KOPT-K1 (cell line): ENCODE measurements around the gene CYP4A22.

Experiments
- H3K27ac ChIP-seq: fragments of 200-600 bp; sonication (generic); 2 replicates; pipeline ENCODE4 v1.5.1; 2016; ENCODE audit warnings: antibody characterized with exemption, mild to moderate bottlenecking, low read depth, low read length; ENCODE audit not compliant: poor library complexity, severe bottlenecking
- H3K36me3 ChIP-seq: fragments of 200-600 bp; sonication (generic); 2 replicates; pipeline ENCODE4 v1.5.1; 2017; ENCODE audit warnings: antibody characterized with exemption, mild to moderate bottlenecking, low read length, moderate library complexity; ENCODE audit not compliant: insufficient read depth
- H3K9me3 ChIP-seq: fragments of 200-600 bp; sonication (generic); 2 replicates; pipeline ENCODE4 v1.5.1; 2017; ENCODE audit warnings: antibody characterized with exemption, low read length, mild to moderate bottlenecking; ENCODE audit not compliant: insufficient read depth, poor library complexity, severe bottlenecking

CYP4A22 gene

DNA sequence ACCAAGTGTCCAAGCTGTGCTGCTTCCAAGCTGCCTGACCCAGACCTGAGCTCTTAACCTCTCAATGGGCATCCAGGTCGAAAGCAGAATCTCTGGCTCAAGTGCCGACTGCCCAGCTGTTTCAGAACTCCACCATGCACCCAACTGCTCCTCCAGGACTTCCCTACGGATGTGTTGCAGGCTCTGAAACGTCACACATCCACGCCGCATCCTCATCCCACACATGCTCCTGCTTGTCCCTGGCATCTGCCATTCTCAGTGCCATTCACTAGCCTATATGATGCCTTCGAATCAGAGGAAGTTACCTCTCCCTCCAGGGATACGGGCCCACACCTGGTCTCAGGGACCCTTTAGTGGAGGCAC, 41.4 kb downstream of the CYP4A22 start:
- no peaks in the 10 kb centered on the region for H3K36me3 ChIP-seq
- no peak overlapping the region for H3K27ac ChIP-seq
- H3K9me3 ChIP-seq = no peaks in the 10 kb centered on the region

GRCh38 chr1:47179017-47179987, 42.1 kb downstream of the CYP4A22 start:
- no peaks in the 10 kb centered on the region for H3K9me3 ChIP-seq
- H3K36me3 ChIP-seq = no peaks in the 10 kb centered on the region
- peak overlapping the region; percentile 7 for H3K27ac ChIP-seq

GRCh38 chr1:47179988-47180563, 42.8 kb downstream of the CYP4A22 start:
- Histone ChIP-seq H3K36me3 (no peaks in the 10 kb centered on the region), H3K27ac (no peak overlapping the region), H3K9me3 (no peaks in the 10 kb centered on the region)

- H3K9me3 ChIP-seq = no peaks in the 10 kb centered on the region
- no peak overlapping the region for H3K27ac ChIP-seq
- H3K36me3 ChIP-seq = no peaks in the 10 kb centered on the region
Measured at GRCh38 chr1:47180603-47181094, 43.4 kb downstream of the CYP4A22 start.

DNA sequence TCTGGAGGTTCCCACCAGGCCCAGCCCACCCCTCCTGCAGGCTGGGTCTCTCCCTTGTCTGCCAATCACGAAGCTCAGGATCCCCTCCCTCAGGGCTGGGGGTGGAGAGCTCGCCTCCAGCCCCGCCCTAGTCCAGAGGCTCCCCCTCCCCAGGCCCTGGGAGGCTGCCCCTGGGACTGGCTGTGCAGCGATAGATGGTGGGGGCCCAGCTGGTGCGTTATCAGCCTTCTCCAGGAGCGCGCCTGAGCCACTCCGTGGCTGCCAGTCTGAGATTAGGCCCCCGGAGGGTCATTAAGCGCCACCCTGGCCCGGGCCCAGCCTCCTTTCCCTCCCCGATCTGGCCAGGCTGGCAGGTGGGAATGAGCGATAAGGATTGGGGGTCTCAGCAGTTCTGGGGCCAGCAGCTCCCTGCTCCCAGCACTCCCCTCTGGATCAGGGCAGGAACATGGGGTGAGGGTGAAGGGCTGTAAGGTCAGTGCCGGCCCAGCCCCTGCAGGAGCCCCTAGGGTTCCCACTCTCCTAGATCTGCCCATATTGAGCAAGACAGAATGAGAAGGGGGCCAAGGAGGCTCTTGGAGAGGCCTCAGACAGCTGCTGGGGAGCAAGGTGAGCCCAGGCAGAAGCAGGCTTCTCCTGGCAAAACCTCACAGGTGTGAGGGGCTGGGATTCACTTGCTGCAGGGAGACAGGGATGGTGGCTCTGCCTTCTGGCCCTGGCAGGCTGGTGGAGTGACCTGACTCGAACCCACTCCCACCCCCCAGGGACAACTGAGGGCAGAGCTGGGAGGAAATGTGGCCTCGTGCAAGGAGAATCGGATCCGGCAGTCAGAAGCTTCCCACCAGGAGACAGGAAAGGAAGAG, 44.1 kb downstream of the CYP4A22 start:
- no peaks in the 10 kb centered on the region for H3K9me3 ChIP-seq
- H3K27ac ChIP-seq = no peak overlapping the region
- no peaks in the 10 kb centered on the region for H3K36me3 ChIP-seq

DNA sequence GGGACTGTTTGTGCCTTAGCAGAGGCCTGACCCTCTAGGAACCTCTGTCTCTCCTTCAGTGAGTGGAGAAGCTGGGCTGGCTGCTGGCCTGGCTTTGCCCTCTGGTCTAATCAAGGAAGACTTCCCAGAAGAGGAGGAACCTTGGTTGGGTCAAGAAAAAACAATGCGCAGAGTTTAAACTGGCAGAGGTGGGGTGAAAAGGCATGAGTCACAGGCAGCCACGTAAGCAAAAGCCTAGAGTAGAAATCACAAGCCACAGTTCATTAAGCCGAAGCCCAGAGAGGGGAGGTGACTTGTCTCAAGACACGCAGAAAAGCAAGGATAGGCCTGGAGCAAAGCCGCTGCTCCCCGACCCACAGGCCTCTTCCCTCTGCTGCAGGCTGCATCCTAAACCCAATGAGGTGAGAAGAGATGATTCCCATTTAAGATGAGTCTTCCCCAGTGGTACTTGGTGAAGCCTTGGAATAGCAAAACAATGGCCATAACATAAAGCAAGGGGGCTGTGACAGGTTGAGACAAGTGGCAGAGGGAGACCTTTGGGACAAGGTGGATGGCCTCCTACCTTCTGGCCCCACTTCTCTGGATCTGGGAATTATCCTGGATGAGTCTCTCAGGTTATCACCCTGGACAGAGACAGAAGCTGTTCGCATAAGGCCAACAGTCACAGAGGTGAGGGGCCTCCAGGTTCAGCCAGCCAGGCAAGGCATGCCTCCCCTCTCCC, 44.9 kb downstream of the CYP4A22 start:
- Histone ChIP-seq H3K9me3 (no peaks in the 10 kb centered on the region), H3K27ac (no peak overlapping the region)

DNA sequence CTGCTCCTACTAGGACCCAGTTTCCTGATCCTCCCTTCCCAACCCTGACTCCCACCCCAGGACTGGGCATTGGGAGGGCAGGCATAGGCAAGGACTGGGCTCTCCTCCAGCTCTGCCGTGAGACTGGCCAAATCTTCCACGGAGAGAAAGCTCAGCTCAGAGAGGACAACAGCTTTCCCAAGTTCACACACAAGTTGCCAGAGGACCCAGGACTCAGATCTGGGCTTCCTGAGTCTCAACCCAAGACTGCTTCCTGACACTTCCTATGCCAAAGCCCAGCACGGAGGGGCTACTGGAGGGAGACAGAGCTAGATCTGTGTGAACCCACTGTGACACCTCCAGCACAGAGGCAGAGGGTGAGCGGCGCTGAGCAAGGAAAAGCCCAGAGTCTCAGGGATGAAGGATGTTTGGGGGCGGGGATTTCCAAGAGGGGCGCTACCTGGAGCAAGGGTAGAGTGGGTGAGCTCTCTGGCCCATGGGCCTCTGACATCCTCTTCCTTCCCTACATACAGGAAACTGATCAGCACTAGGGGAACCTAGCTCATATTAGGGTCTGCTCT, 45.5 kb downstream of the CYP4A22 start:
- Histone ChIP-seq H3K36me3 (no peaks in the 10 kb centered on the region), H3K9me3 (no peaks in the 10 kb centered on the region)

More for the DNA sequence above, 44.9 kb downstream of the CYP4A22 start:
- no peaks in the 10 kb centered on the region for H3K36me3 ChIP-seq

DNA sequence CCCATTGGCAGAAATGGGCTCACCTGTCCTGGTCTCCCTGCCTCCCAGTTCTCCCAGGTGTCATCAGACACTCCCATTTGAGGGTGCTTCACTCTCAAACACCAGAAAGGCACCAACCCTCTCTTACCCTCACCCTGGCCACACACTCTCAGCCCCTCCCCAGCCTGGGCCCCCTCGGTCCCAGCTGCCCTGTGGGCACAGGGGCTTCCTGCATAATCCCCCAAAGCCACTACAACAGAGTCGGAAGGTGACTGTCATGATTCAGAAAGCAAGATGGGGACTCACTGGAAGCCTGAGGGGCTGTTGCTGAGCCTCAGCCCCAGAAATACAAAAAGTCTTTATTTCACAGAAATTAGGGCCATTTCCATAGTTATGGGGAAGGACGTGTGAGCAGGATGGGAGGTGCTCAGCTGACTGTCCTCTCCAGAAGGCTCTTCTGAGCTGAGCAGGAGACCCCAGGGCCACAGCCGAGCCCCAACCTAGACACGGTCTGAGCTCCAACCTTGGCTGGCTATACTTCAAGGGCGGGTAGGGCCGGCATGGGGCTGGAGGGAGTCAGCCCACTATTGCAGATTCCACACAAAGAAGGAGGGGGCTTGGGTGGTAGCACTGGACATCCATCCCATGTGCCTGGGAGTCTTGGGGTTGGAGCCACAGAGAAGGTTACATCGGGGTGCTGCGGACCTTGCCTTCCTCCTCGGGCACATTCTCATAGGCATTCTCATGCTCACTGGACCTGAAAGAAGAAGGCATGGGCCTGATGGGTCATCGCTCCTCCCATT, 46.3 kb downstream of the CYP4A22 start:
- no peaks in the 10 kb centered on the region for H3K36me3 ChIP-seq
- H3K9me3 ChIP-seq = no peaks in the 10 kb centered on the region
- no peak overlapping the region for H3K27ac ChIP-seq

More for the DNA sequence above, 45.5 kb downstream of the CYP4A22 start:
- H3K27ac ChIP-seq = no peak overlapping the region

GRCh38 chr1:47184090-47184821, 47.0 kb downstream of the CYP4A22 start:
- no peaks in the 10 kb centered on the region for H3K36me3 ChIP-seq
- no peak overlapping the region for H3K27ac ChIP-seq
- no peaks in the 10 kb centered on the region for H3K9me3 ChIP-seq

GRCh38 chr1:47184822-47185677, 47.8 kb downstream of the CYP4A22 start:
- H3K27ac ChIP-seq = no peak overlapping the region
- H3K9me3 ChIP-seq = no peaks in the 10 kb centered on the region
- H3K36me3 ChIP-seq = no peaks in the 10 kb centered on the region

- Histone ChIP-seq H3K36me3 (no peaks in the 10 kb centered on the region), H3K27ac (no peak overlapping the region), H3K9me3 (no peaks in the 10 kb centered on the region)
Measured at GRCh38 chr1:47186267-47187185, 49.3 kb downstream of the CYP4A22 start.
